ENCODE results near the gene LOXL3.

- TF ChIP-seq EZH2 (IDR thresholded peaks at IDR 0.05; ENCODE audit: low read depth, low read length, severe bottlenecking) (no peak), CTCF (IDR thresholded peaks at IDR 0.05; ENCODE audit: control extremely low read depth in 1 of 3, insufficient read depth in 1 of 3, low read depth in 1 of 3, low read length in 3 of 3) (no peak), TBP (IDR thresholded peaks at IDR 0.05; ENCODE audit: low read depth, low read length) (no peak)
- TF ChIP-seq, protein P1, sequence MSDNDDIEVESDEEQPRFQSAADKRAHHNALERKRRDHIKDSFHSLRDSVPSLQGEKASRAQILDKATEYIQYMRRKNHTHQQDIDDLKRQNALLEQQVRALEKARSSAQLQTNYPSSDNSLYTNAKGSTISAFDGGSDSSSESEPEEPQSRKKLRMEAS (IDR thresholded peaks at IDR 0.05) = no peak
These were observed 10.8 kb downstream of the LOXL3 start for GRCh38 chr2:74542978-74543377.
